Measurements from ENCODE around the gene TNFRSF13B. TPM values are rescaled to one million over a fixed set of nuclear protein-coding genes. Genes with fewer than 3 reads are reported as not detected.

The TNFRSF13B gene
- polyA plus RNA-seq, 1 donor (not counting 4 experiments of a cell fraction or from before 2014, with no cell fraction given) = not detected

- Histone ChIP-seq H3K4me1 (ENCODE audit: control insufficient read depth, extremely low read depth, insufficient read depth, low read length) (no peaks in the 10 kb centered on the region), H3K36me3 (ENCODE audit: control insufficient read depth in 2 of 2, extremely low read depth in 1 of 2, insufficient read depth in 2 of 2, low read length in 2 of 2) (no peaks in the 10 kb centered on the region), H3K9me3 (ENCODE audit: control insufficient read depth, low read depth, low read length) (no peaks in the 10 kb centered on the region), H3K79me2 (ENCODE audit: control insufficient read depth, insufficient read depth, low read length) (no peaks in the 10 kb centered on the region), H3K4me3 (ENCODE audit: control insufficient read depth in 2 of 3, extremely low read depth in 1 of 3, insufficient read depth in 2 of 3, low read depth in 1 of 3, low read length in 3 of 3) (no peak overlapping the region), H3K27me3 (ENCODE audit: control insufficient read depth, extremely low read depth, insufficient read depth, low read length) (peaks cover 18% of the 10 kb centered on the region), H3K9ac (ENCODE audit: control insufficient read depth, extremely low read depth, insufficient read depth, low read length) (no peak overlapping the region), H3K4me2 (ENCODE audit: control insufficient read depth, extremely low read depth, insufficient read depth, low read depth, low read length) (no peak overlapping the region), H2AFZ (ENCODE audit: control insufficient read depth, low read length) (no peak overlapping the region), H3K27ac (ENCODE audit: control insufficient read depth, insufficient read depth, low read length) (no peak overlapping the region), H3K9me1 (ENCODE audit: control insufficient read depth, extremely low read depth, insufficient read depth, low read length) (no peaks in the 10 kb centered on the region), H4K20me1 (ENCODE audit: control insufficient read depth, extremely low read depth, insufficient read depth, low read length) (no peaks in the 10 kb centered on the region)
- DNase-seq (ENCODE audit: low read depth, low spot score) (no peak), FAIRE-seq (no peak)
- TF ChIP-seq EZH2 (IDR thresholded peaks at IDR 0.05; ENCODE audit: low read length) (no peak), CTCF (optimal IDR thresholded peaks at IDR 0.05 in 1 of 3, IDR thresholded peaks at IDR 0.05 in 1 of 3, conservative IDR thresholded peaks at IDR 0.05 in 1 of 3; ENCODE audit: extremely low read depth in 1 of 3, insufficient read depth in 2 of 3, low read length in 3 of 3) (no peak)
- dilution Hi-C loops (cut with MboI; ENCODE audit: extremely low pct_ligation_motif_present, low sequenced_read_pairs) = no loop called here
These were observed 45.1 kb downstream of the TNFRSF13B start for GRCh38 chr17:16926571-16927451.

DNA sequence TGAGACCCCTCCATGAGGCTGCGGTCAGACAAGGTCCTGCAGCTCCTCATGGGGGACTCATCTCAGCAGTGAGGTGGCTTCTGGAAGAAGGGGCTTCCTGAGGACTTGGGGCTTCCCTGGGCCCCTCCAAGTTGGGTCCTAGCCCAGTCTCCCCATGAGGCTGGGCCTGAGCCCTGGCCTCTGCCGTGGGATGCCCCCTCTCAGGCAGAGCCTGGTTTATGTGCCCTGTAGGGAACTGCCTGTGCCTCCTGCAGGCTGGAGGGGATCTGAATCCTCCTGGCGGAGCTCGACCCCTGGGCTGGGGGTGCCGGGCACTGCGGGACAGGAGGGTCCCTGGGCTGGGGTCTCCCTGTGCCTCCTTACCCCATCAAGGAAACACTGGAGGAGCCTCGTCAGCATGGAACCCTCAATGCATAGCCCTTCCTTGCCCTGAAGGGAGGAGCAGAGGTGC is 45.8 kb downstream of the TNFRSF13B start:
- H3K36me3 ChIP-seq (ENCODE audit: control insufficient read depth in 2 of 2, extremely low read depth in 1 of 2, insufficient read depth in 2 of 2, low read length in 2 of 2) = no peaks in the 10 kb centered on the region
- dilution Hi-C loops (cut with MboI; ENCODE audit: extremely low pct_ligation_motif_present, low sequenced_read_pairs) = no loop called here
- H3K4me2 ChIP-seq (ENCODE audit: control insufficient read depth, extremely low read depth, insufficient read depth, low read depth, low read length) = no peak overlapping the region
- H3K4me3 ChIP-seq (ENCODE audit: control insufficient read depth in 2 of 3, extremely low read depth in 1 of 3, insufficient read depth in 2 of 3, low read depth in 1 of 3, low read length in 3 of 3) = no peak overlapping the region
- H4K20me1 ChIP-seq (ENCODE audit: control insufficient read depth, extremely low read depth, insufficient read depth, low read length) = no peaks in the 10 kb centered on the region
- no peaks in the 10 kb centered on the region for H3K79me2 ChIP-seq (ENCODE audit: control insufficient read depth, insufficient read depth, low read length)
- H3K9ac ChIP-seq (ENCODE audit: control insufficient read depth, extremely low read depth, insufficient read depth, low read length) = no peak overlapping the region
- H3K27me3 ChIP-seq (ENCODE audit: control insufficient read depth, extremely low read depth, insufficient read depth, low read length) = peaks cover 18% of the 10 kb centered on the region
- no peak for DNase-seq (ENCODE audit: low read depth, low spot score)
- no peaks in the 10 kb centered on the region for H3K4me1 ChIP-seq (ENCODE audit: control insufficient read depth, extremely low read depth, insufficient read depth, low read length)
- no peaks in the 10 kb centered on the region for H3K9me3 ChIP-seq (ENCODE audit: control insufficient read depth, low read depth, low read length)
- no peak overlapping the region for H2AFZ ChIP-seq (ENCODE audit: control insufficient read depth, low read length)
- H3K27ac ChIP-seq (ENCODE audit: control insufficient read depth, insufficient read depth, low read length) = no peak overlapping the region
- FAIRE-seq = no peak
- no peaks in the 10 kb centered on the region for H3K9me1 ChIP-seq (ENCODE audit: control insufficient read depth, extremely low read depth, insufficient read depth, low read length)
- no peak for TF ChIP-seq EZH2 (IDR thresholded peaks at IDR 0.05; ENCODE audit: low read length)
- no peak for TF ChIP-seq CTCF (optimal IDR thresholded peaks at IDR 0.05 in 1 of 3, IDR thresholded peaks at IDR 0.05 in 1 of 3, conservative IDR thresholded peaks at IDR 0.05 in 1 of 3; ENCODE audit: extremely low read depth in 1 of 3, insufficient read depth in 2 of 3, low read length in 3 of 3)
